GM23248 (cell line): Measurements from ENCODE around the gene TFPI.

ENCODE experiments used
- EZH2 ChIP-seq: fragments of 200-600 bp; sonication (generic); IDR thresholded peaks from 2 replicates; pipeline ENCODE4 v1.6.1; 2018; ENCODE audit warnings: antibody characterized with exemption, mild to moderate bottlenecking; ENCODE audit not compliant: insufficient read depth, poor library complexity, severe bottlenecking
- EZH2phosphoT487 ChIP-seq: fragments of 200-600 bp; sonication (generic); IDR thresholded peaks from 2 replicates; pipeline ENCODE4 v1.6.1; 2018; ENCODE audit warnings: antibody characterized with exemption, moderate library complexity, mild to moderate bottlenecking, low read depth; ENCODE audit not compliant: insufficient read depth

DNA sequence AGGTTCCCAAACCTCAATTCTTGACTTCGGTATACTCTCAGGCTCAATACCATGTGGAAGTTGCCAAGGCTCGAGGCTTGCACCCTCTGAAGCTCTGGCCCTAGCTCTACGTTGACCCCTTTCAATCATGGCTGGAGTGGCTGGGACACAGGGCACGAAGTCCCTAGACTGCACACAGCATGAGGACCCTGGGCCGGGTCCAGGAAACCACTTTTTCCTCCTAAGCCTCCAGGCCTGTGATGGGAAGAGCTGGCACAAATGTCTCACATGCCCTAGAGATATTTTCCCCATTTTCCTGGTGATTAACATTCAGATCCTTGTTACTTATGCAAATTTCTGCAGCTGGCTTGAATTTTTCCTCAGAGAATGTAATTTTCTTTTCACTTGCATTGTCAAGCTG lies 61.1 kb downstream of the TFPI start:
- no peak for TF ChIP-seq EZH2phosphoT487
- TF ChIP-seq EZH2 = no peak
